ENCODE results near the gene IQCE. TPM values are rescaled to one million over a fixed set of nuclear protein-coding genes. Genes with fewer than 3 reads are reported as not detected.
"Not testable (repeated sequence)": the region's sequence is repeated elsewhere in the genome, so short reads cannot be mapped to it uniquely, and the experiment has no call there.

IQCE gene
- total RNA-seq, 4 donors from 2014 or later, result 9.7 to 23.5 (median 15.6) TPM

DNA sequence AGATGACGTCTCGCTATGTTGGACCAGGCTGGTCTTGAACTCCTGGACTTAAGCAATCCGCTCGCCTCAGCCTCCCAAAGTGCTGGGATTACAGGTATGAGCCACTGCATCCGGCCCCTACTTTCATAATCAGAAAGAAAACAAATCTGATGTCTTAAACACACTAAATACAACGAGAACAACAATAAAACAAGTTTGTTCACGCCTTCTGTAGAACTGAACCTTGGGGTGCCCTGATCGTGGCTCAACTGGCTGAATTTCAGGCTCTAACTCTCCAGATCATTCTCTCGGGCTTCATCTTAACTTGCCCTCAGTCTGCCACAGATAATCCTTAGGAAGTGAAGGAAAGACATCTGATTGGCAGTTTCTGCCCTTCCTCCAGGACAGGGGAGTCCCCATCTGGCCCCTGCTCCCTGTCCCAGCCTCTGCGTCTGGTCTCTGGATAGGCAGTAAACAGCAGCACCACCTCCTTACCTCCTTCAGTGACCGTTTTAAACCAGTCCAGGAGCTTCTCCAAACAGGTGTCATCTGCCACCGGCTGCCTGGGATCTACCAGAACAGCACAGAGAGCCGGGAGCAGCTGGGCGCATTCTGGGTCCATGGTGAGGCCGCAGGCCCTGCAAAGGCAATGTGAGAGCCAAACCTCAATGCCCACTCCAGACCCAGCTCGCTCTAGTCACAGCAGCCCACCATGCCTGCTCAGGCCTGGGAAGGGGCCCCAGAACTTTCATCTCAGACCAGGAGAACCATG, 4.8 kb upstream of the IQCE start:
- ATAC-seq, result no peak
- peak overlapping the region in 1 of 4 donors; percentile 99 for H3K27ac ChIP-seq
- H3K27me3 ChIP-seq, result no peaks in the 10 kb centered on the region
- H3K4me1 ChIP-seq, result peaks cover 0 to 54% (median 24%) of the 10 kb centered on the region in 3 donors
- H3K36me3 ChIP-seq, result peaks cover 0 to 35% of the 10 kb centered on the region in 2 donors
- WGBS, 2 donors (ENCODE audit: low coverage in 1 of 2), result 74 to 75% methylated on average over 7 of the region's 16 CpGs
- peak overlapping the region; percentile 84 to 98 for H3K4me3 ChIP-seq
- H3K9me3 ChIP-seq, result no peaks in the 10 kb centered on the region
- TF ChIP-seq POLR2A (IDR thresholded peaks at IDR 0.05), result no peak
- no peak for TF ChIP-seq POLR2AphosphoS5 (IDR thresholded peaks at IDR 0.05)
- TF ChIP-seq EP300 (IDR thresholded peaks at IDR 0.05), result no peak
- TF ChIP-seq, protein P1, sequence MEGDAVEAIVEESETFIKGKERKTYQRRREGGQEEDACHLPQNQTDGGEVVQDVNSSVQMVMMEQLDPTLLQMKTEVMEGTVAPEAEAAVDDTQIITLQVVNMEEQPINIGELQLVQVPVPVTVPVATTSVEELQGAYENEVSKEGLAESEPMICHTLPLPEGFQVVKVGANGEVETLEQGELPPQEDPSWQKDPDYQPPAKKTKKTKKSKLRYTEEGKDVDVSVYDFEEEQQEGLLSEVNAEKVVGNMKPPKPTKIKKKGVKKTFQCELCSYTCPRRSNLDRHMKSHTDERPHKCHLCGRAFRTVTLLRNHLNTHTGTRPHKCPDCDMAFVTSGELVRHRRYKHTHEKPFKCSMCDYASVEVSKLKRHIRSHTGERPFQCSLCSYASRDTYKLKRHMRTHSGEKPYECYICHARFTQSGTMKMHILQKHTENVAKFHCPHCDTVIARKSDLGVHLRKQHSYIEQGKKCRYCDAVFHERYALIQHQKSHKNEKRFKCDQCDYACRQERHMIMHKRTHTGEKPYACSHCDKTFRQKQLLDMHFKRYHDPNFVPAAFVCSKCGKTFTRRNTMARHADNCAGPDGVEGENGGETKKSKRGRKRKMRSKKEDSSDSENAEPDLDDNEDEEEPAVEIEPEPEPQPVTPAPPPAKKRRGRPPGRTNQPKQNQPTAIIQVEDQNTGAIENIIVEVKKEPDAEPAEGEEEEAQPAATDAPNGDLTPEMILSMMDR (IDR thresholded peaks at IDR 0.05), result no peak

DNA sequence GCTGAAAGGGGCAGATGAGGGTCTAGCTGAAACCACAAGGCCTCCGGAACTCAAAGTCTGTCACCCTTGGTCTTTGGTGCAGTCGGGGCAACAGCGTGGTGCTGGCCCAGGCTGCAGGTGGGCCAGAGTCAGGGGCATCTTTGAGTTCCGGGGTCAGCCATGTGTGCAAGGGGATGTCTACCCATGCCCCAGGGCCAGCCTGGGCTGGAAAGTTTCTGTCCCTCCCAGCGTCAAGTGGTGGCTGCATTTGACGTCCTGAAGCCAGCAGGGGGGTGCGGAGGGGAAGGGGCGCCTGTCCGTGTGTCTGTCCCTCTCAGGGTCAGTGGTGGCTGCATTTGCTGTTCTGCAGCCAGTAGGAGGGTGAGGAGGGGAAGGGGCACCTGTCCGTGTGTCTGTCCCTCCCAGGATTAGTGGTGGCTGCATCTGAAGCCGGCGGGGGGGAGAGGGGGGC, 4.1 kb upstream of the IQCE start:
- Histone ChIP-seq H3K27me3 (no peaks in the 10 kb centered on the region), H3K36me3 (peaks cover 0 to 28% of the 10 kb centered on the region in 2 donors), H3K27ac (peak overlapping the region; percentile 89 to 99 (median 98)), H3K9me3 (no peaks in the 10 kb centered on the region), H3K4me1 (peaks cover 0 to 58% (median 24%) of the 10 kb centered on the region in 3 donors), H3K4me3 (peak overlapping the region; percentile 84 to 98)
- ATAC-seq, result no peak
- TF ChIP-seq, protein P1 (IDR thresholded peaks at IDR 0.05), result no peak
- TF ChIP-seq EP300 (IDR thresholded peaks at IDR 0.05), result no peak
- no peak for TF ChIP-seq POLR2A (IDR thresholded peaks at IDR 0.05)
- TF ChIP-seq POLR2AphosphoS5 (IDR thresholded peaks at IDR 0.05), result no peak
- 30% methylated on average over 2 of the region's 12 CpGs; no CpG with 5 or more reads in 1 of the 2 donors for WGBS, 2 donors (ENCODE audit: low coverage in 1 of 2)

DNA sequence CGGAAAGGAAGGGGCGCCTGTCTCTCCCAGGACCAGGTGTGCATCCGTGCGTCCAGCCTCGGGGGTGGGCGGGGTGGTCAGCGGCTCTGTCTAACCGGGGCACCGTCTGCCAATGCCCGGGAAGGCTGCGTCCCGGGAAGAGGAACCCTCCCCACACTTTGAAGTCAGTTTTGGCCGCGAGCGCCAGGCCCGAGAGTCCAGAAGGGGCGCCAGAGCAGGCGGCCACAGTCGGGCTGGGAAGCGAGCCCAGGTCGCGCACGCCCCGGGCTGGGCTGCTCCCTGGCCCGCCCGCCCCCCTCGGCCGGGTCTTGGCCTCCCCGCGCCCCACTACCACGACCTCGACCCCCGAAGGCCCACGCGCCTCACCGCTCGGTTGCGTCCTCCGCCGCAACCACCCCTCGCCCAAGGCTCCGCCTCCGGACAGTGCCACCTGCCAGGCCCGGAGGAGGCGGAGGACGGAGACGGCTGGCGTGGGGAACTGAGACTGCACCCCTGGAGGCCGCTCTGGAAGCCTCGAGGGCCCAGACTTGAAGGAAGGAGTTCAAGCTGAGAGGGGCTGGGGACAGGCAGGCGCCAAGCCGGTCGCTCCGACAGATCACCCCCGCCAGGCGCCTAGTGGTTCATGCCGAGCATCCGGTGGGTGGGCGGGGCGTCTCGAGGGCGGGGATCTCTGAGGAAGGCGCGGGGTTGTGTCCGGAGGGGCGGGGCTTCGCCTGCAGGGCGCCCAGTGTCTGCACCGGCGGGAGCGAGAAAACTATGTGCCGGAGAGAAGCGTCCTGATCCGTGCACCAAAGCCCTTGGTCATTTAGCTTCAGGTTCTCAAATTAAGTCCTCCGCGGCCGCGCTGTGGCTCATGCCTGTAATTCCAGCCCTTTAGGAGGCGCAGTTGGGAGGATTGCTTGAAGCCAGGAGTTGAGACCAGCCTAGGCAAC, 3.4 kb upstream of the IQCE start, which contains the start of gene BRAT1:
Gene BRAT1, minus strand, starts transcription at position 404 of the 932 bp plus-strand sequence. CDS start 1,093 bp downstream, outside the sequence.
- peak; percentile 96 for ATAC-seq
- WGBS, 2 donors (ENCODE audit: low coverage in 1 of 2), result no CpG with 5 or more reads among the region's 79 CpGs
- Histone ChIP-seq H3K4me1 (peaks cover 0 to 65% (median 30%) of the 10 kb centered on the region in 3 donors), H3K4me3 (peak within 1 kb of the TSS; percentile 84 to 98), H3K27me3 (no peaks in the 10 kb centered on the region), H3K9me3 (no peaks in the 10 kb centered on the region), H3K27ac (peak within 1 kb of the TSS; percentile 89 to 99 (median 98)), H3K36me3 (peaks cover 0 to 22% of the 10 kb centered on the region in 2 donors)
- TF ChIP-seq POLR2A (IDR thresholded peaks at IDR 0.05), result peak; percentile 57 to 77
- no peak for TF ChIP-seq EP300 (IDR thresholded peaks at IDR 0.05)
- peak; percentile 76 for TF ChIP-seq POLR2AphosphoS5 (IDR thresholded peaks at IDR 0.05)
- TF ChIP-seq, protein P1 (IDR thresholded peaks at IDR 0.05), result peak in 2 of 4 experiments; percentile 31 to 34

DNA sequence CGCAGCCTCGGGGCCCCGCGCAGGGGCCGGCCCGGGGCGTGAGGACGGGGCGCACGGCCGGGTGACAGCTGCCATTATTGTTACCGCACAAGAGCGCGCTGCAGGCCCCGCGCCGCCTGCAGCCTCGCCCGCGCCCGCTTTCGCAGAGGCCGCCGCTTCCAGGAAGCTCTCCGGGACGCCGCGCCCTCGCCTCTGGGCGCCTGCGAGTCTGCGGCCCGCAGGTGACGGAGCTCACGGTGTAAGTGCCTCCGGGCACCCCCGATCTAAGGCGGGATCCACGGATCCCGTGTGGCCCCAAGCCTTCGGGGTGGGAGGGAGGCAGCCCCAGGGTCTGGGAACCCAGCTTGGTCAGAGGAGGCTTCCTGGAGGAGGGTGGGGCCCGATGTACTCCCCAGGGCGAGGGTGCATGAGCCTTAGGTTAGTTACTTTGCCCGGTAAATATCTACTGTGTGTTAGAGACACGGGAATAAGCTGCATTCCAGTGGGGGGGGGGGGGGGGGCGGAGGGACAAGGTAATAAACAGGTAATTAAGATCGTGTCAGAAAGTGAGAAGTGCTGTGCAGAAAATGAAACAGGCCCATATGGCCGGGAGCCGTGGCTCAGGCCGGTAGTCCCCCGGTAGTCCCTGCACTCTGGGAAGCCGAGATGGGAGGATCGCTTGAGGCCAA, 638 bp downstream of the IQCE start:
- Histone ChIP-seq H3K27me3 (no peaks in the 10 kb centered on the region), H3K4me3 (peak overlapping the region; percentile 70 to 99), H3K36me3 (no peaks in the 10 kb centered on the region), H3K9me3 (no peaks in the 10 kb centered on the region), H3K27ac (peak overlapping the region in 3 of 4 donors; percentile 70 to 80 (median 72)), H3K4me1 (peaks cover 0 to 48% (median 16%) of the 10 kb centered on the region in 3 donors)
- 15 to 20% methylated on average over 1 to 4 of the region's 53 CpGs for WGBS, 2 donors (ENCODE audit: low coverage in 1 of 2)
- no peak for ATAC-seq
- TF ChIP-seq POLR2AphosphoS5 (IDR thresholded peaks at IDR 0.05) (no peak), POLR2A (IDR thresholded peaks at IDR 0.05) (no peak)

DNA sequence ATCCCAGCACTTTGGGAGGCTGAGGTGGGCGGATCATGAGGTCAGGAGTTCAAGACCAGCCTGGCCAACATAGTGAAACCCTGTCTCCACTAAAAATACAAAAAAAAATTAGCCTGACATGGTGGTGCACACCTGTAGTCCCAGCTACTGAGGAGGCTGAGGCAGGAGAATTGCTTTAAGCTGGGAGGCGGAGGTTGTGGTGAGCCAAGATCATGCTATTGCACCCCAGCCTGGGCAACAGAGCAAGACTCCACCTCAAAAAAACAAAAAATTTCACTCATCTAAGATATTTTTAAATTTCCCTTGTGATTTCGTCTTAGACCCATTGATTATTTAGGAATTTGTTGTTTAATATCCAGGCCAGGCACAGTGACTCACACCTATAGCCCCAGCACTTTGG, 5.2 kb downstream of the IQCE start:
- H3K27ac ChIP-seq, H3K9me3 ChIP-seq, H3K36me3 ChIP-seq, H3K4me3 ChIP-seq, ATAC-seq, H3K27me3 ChIP-seq: not testable (repeated sequence)
- WGBS, 2 donors (ENCODE audit: low coverage in 1 of 2), result 89 to 93% methylated on average over 2 to 3 of the region's 3 CpGs
- peaks cover 0 to 38% (median 11%) of the 10 kb centered on the region in 3 donors for H3K4me1 ChIP-seq

All from gastroesophageal sphincter (tissue), 4 donors.